Progenitor cell of endocrine pancreas (in vitro differentiated cells): ENCODE results near the gene TOMM6. TPM values are rescaled to one million over a fixed set of nuclear protein-coding genes. Genes with fewer than 3 reads are reported as not detected.
A peak's percentile ranks its signal among the peaks of the same experiment; 100 is the strongest.
"Not testable (repeated sequence)": the region's sequence is repeated elsewhere in the genome, so short reads cannot be mapped to it uniquely, and the experiment has no call there.

Source experiments
- DNase-seq: peaks from one replicate; pipeline ENCODE4 v3.0.0; 2021; ENCODE audit warnings: low spot score; ENCODE audit not compliant: unreplicated experiment
- H3K27ac Mint-ChIP-seq: 2 replicates; pipeline ENCODE4 v1.8.0; 2021; ENCODE audit warnings: mild to moderate bottlenecking, moderate library complexity, mixed read lengths
- H3K27me3 Mint-ChIP-seq: 2 replicates; pipeline ENCODE4 v1.8.0; 2021; ENCODE audit warnings: mixed read lengths
- H3K36me3 Mint-ChIP-seq: 2 replicates; pipeline ENCODE4 v1.8.0; 2022; ENCODE audit warnings: mixed read lengths; ENCODE audit not compliant: insufficient read depth
- H3K4me1 Mint-ChIP-seq: 2 replicates; pipeline ENCODE4 v1.8.0; 2021; ENCODE audit warnings: low read depth, mixed read lengths
- H3K4me3 Mint-ChIP-seq: 2 replicates; pipeline ENCODE4 v1.8.0; 2021; ENCODE audit warnings: low read depth, mild to moderate bottlenecking, moderate library complexity, mixed read lengths
- H3K9me3 Mint-ChIP-seq: 2 replicates; pipeline ENCODE4 v1.8.0; 2021; ENCODE audit warnings: low read depth, mixed read lengths
- total RNA-seq: library from RNA; stranded (reverse); gene quantifications from 2 replicates; pipeline ENCODE4 v1.2.1, GENCODE V29; 2021
- TF ChIP-seq, protein P1 (sequence below): fragments of 200-600 bp; sonication (generic); IDR thresholded peaks from one replicate; pipeline ENCODE4 v1.5.0; 2021; ENCODE audit warnings: antibody characterized with exemption, mild to moderate bottlenecking; ENCODE audit not compliant: unreplicated experiment

Gene TOMM6
- total RNA-seq, 1 donor from 2014 or later: 172 TPM

DNA sequence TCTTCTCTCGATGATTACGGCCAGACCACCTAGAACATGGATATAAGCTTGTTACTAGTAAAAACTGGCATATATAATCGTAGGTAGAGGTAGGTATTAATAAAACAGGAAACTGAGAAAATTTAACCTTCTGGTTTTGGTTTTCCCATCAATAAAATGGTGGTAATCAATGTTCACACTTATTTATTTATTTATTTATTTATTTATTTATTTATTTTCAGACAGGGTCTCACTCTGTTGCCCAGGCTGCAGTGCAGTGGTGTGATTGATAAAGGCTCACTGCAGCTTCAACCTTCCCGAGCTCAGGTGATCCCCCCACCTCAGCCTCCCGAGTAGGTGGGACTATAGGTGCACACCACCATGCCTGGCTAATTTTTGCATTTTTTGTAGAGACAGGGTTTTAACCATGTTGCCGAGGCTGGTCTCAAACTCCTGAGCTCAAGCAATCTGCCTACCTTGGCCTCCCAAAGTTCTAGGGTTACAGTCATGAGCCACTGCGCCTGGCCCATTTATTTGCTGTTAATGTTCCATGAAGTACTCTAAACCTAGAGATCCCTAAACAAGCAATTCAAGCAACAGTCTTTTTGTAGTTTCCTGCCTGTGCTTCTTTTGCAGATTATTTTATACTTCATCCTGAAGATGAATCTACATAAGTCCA lies 11.5 kb downstream of the TOMM6 start:
- Mint-ChIP-seq H3K4me3 (no peak overlapping the region), H3K27ac (no peak overlapping the region), H3K27me3 (no peaks in the 10 kb centered on the region), H3K36me3 (peaks cover 3% of the 10 kb centered on the region), H3K4me1 (peaks cover 10% of the 10 kb centered on the region), H3K9me3 (no peaks in the 10 kb centered on the region)
- TF ChIP-seq, protein P1, sequence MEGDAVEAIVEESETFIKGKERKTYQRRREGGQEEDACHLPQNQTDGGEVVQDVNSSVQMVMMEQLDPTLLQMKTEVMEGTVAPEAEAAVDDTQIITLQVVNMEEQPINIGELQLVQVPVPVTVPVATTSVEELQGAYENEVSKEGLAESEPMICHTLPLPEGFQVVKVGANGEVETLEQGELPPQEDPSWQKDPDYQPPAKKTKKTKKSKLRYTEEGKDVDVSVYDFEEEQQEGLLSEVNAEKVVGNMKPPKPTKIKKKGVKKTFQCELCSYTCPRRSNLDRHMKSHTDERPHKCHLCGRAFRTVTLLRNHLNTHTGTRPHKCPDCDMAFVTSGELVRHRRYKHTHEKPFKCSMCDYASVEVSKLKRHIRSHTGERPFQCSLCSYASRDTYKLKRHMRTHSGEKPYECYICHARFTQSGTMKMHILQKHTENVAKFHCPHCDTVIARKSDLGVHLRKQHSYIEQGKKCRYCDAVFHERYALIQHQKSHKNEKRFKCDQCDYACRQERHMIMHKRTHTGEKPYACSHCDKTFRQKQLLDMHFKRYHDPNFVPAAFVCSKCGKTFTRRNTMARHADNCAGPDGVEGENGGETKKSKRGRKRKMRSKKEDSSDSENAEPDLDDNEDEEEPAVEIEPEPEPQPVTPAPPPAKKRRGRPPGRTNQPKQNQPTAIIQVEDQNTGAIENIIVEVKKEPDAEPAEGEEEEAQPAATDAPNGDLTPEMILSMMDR: no peak
- no peak for DNase-seq

DNA sequence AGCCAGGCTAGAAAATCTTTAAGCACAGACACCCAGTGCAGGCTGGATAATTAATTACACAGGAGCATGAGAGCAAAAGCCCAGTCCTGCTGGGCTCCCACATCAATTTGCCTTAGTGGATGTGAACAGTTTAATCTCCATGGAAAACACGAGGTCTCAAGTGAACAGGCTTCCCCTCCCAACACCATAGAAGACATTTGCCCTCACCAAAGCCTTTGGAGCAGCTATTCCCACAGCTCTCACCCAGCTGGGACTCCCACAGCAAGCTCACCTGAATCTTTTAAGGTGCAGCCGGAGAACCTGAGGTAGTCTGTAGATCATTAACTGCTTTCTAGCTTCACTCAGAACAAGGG lies 12.0 kb downstream of the TOMM6 start:
- no peaks in the 10 kb centered on the region for H3K27me3 Mint-ChIP-seq
- TF ChIP-seq, protein P1: no peak
- H3K9me3 Mint-ChIP-seq: no peaks in the 10 kb centered on the region
- peak overlapping the region; percentile 43 for H3K27ac Mint-ChIP-seq
- no peak for DNase-seq
- H3K4me1 Mint-ChIP-seq: peaks cover 10% of the 10 kb centered on the region
- peaks cover 3% of the 10 kb centered on the region for H3K36me3 Mint-ChIP-seq
- H3K4me3 Mint-ChIP-seq: no peak overlapping the region

- peaks cover 10% of the 10 kb centered on the region for H3K4me1 Mint-ChIP-seq
Observed at GRCh38 chr6:41801380-41801779, 13.9 kb downstream of the TOMM6 start.

DNA sequence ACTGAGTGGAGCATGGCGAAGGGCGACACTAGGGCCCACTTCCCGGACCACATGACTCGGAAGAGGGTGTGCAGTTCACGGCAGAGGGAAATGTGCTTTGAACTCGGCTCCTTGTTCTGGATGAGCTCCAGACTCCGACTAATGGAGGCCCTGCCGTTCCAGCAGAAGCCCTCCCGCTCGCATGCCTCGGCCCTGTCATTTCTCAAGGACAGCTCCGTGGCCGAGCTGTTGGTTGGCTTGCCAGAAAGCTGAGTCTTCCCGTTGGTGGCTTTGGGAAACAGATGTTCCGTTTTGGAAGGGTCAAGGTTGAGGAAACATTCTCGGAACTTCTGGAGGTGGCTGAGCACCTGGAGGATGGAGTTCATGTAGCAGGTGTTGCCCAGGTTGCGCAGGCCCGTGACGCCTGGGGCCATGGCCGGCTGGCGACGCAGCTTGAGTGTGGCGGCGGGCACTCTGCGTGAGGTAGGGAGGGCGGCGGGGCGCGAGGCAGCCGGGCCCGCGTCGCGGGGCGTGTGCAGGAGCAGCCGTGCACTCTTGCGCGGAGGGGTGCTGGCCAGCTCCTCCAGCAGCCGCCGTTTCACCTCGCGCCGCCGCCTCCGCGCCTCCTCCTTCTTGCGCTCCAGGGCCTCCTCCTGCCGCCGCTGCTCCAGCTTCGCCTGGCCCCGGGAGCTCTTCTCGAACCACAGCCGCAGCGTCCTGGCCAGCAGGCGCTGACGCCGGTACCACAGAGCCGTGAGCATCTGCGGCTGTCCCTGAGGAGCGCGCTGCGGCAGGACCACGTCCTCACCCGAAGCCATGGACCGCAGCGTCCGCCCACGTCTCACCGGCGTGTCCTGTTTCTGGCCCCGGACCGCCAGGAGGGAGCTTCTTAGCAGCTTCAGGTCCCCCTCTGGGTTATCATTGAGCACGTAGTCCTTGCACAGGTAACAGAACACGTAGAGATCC lies 18.6 kb downstream of the TOMM6 start:
- no peak for DNase-seq
- no peak overlapping the region for H3K27ac Mint-ChIP-seq
- H3K27me3 Mint-ChIP-seq: no peaks in the 10 kb centered on the region
- H3K4me3 Mint-ChIP-seq: no peak overlapping the region
- TF ChIP-seq, protein P1: no peak
- no peaks in the 10 kb centered on the region for H3K9me3 Mint-ChIP-seq
- H3K36me3 Mint-ChIP-seq: peaks cover 2% of the 10 kb centered on the region
- H3K4me1 Mint-ChIP-seq: no peaks in the 10 kb centered on the region

More at GRCh38 chr6:41801380-41801779, 13.9 kb downstream of the TOMM6 start:
- no peaks in the 10 kb centered on the region for H3K9me3 Mint-ChIP-seq
- H3K27ac Mint-ChIP-seq: peak overlapping the region; percentile 45
- H3K4me3 Mint-ChIP-seq: no peak overlapping the region
- TF ChIP-seq, protein P1: peak; percentile 40
- H3K36me3 Mint-ChIP-seq: peaks cover 5% of the 10 kb centered on the region
- H3K27me3 Mint-ChIP-seq: no peaks in the 10 kb centered on the region
- no peak for DNase-seq

- no peaks in the 10 kb centered on the region for H3K9me3 Mint-ChIP-seq
- H3K4me3 Mint-ChIP-seq: no peak overlapping the region
- no peak overlapping the region for H3K27ac Mint-ChIP-seq
- H3K4me1 Mint-ChIP-seq: no peaks in the 10 kb centered on the region
- peaks cover 2% of the 10 kb centered on the region for H3K36me3 Mint-ChIP-seq
- TF ChIP-seq, protein P1: no peak
- DNase-seq: no peak
- no peaks in the 10 kb centered on the region for H3K27me3 Mint-ChIP-seq
Observed at GRCh38 chr6:41811095-41811494, 23.6 kb downstream of the TOMM6 start.

DNA sequence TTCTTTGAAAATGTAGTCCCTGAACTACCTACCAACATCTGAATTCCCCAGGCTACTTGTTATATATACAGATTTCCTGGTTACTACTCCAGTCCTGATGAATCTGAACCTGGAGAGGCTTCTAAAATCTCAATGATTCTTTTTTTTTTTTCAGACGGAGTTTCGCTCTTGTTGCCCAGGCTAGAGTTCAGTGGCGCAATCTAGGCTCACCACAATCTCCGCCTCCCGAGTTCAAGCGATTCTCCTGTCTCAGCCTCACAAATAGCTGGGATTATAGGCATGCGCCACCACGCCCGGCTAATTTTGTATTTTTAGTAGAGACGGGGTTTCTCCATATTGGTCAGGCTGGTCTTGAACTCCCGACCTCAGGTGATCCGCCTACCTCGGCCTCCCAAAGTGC lies 24.5 kb downstream of the TOMM6 start:
- not testable (repeated sequence) for DNase-seq, H3K27me3 Mint-ChIP-seq, H3K4me3 Mint-ChIP-seq, H3K36me3 Mint-ChIP-seq, H3K27ac Mint-ChIP-seq, H3K9me3 Mint-ChIP-seq, H3K4me1 Mint-ChIP-seq
